MCF 10A (cell line): ENCODE results near the gene OSBPL3. TPM values are rescaled to one million over a fixed set of nuclear protein-coding genes. Genes with fewer than 3 reads are reported as not detected.

Experiments
- BruUV-seq: library from RNA; stranded (reverse); fragments of 400-500 nt; replicated peaks from 2 replicates; lab custom pipeline; 2021; lab: Mats Ljungman, UMichigan
- CTCF ChIA-PET: fragments of 300-600 bp; sonication (Branson Sonifier 250); formaldehyde crosslinking; extraction: SDS; loops from one replicate; lab custom pipeline; 2021; ENCODE audit warnings: antibody characterized with exemption, inconsistent platforms; lab: Yijun Ruan, JAX
- POLR2A ChIA-PET: fragments of 300-600, 350-650 bp; sonication (Branson Sonifier 250); formaldehyde crosslinking; extraction: SDS; loops from one replicate; lab custom pipeline; 2020; ENCODE audit warnings: antibody characterized with exemption, inconsistent platforms; lab: Yijun Ruan, JAX
- DNase-seq: peaks from one replicate; pipeline ENCODE4 v3.0.0-alpha.2; 2018; ENCODE audit not compliant: unreplicated experiment
- H3K27ac Mint-ChIP-seq: one replicate; pipeline ENCODE4 v1.8.0; 2022; ENCODE audit warnings: mild to moderate bottlenecking, low read depth, mixed read lengths; ENCODE audit not compliant: unreplicated experiment
- H3K27me3 Mint-ChIP-seq: one replicate; pipeline ENCODE4 v1.8.0; 2022; ENCODE audit warnings: mixed read lengths; ENCODE audit not compliant: insufficient read depth, unreplicated experiment
- H3K36me3 Mint-ChIP-seq: one replicate; pipeline ENCODE4 v1.8.0; 2022; ENCODE audit warnings: mild to moderate bottlenecking, moderate library complexity, mixed read lengths; ENCODE audit not compliant: insufficient read depth, unreplicated experiment
- H3K4me1 Mint-ChIP-seq: one replicate; pipeline ENCODE4 v1.8.0; 2022; ENCODE audit warnings: mixed read lengths; ENCODE audit not compliant: insufficient read depth, unreplicated experiment
- H3K4me3 Mint-ChIP-seq: one replicate; pipeline ENCODE4 v1.8.0; 2022; ENCODE audit warnings: mild to moderate bottlenecking, moderate library complexity, mixed read lengths; ENCODE audit not compliant: unreplicated experiment
- H3K9me3 Mint-ChIP-seq: one replicate; pipeline ENCODE4 v1.8.0; 2022; ENCODE audit warnings: mixed read lengths; ENCODE audit not compliant: unreplicated experiment
- intact Hi-C: fragments of 100-400 bp; cut with micrococcal nuclease; formaldehyde crosslinking; loops from 2 replicates; pipeline ENCODE4 v1.14.1; 2022
- total RNA-seq: library from RNA; stranded (reverse); gene quantifications from 2 replicates; pipeline ENCODE4 v1.2.3, GENCODE V29; 2022
- TF ChIP-seq, protein P1 (sequence below): fragments of 200-600 bp; IDR thresholded peaks from one replicate; pipeline ENCODE4 v1.8.0; 2022; ENCODE audit warnings: antibody characterized with exemption, mild to moderate bottlenecking; ENCODE audit not compliant: unreplicated experiment

Gene OSBPL3
- total RNA-seq, 1 experiment from 2014 or later, result 33.8 TPM

DNA sequence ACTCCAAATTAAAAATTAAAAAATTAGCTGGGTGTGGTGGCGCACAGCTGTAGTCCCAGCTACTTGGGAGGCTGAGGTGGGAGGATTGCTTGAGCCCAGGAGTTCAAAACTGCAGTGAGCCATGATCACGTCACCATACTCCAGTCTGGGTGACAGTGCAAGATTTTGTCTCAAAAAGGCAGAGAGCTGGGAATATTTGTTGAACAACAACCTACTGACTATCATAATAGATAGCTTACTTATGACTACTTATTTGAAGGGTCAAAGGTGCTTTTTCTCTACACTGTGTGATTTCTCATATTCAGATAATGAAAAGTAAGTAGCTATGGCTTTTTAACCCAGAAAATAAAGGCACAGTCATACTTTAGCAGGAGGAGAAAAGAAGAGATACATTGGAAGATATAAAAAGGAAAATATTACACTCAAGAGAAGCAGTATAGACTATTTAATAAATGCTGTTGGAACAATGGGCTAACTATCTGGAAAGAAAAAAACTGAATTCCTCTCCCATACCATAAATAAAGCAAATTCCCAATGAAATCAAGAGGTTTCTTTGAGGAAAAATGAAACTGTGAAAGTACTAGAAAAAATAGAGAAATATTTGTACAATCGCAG is 229.4 kb downstream of the OSBPL3 start:
- ChIA-PET CTCF (interaction anchor here (1.1 kb wide), 1 partner anchor 28 kb away, joined by 3 read pairs; no protein-coding TSS in a partner anchor), POLR2A (interaction anchor here (0.9 to 3.1 kb wide), 2 partner anchors 9 to 216 kb away, joined by 5 to 14 read pairs; no protein-coding TSS in a partner anchor)
- H3K27ac Mint-ChIP-seq, result no peak overlapping the region
- no peaks in the 10 kb centered on the region for H3K27me3 Mint-ChIP-seq
- peaks cover 11% of the 10 kb centered on the region for H3K4me1 Mint-ChIP-seq
- TF ChIP-seq, protein P1, sequence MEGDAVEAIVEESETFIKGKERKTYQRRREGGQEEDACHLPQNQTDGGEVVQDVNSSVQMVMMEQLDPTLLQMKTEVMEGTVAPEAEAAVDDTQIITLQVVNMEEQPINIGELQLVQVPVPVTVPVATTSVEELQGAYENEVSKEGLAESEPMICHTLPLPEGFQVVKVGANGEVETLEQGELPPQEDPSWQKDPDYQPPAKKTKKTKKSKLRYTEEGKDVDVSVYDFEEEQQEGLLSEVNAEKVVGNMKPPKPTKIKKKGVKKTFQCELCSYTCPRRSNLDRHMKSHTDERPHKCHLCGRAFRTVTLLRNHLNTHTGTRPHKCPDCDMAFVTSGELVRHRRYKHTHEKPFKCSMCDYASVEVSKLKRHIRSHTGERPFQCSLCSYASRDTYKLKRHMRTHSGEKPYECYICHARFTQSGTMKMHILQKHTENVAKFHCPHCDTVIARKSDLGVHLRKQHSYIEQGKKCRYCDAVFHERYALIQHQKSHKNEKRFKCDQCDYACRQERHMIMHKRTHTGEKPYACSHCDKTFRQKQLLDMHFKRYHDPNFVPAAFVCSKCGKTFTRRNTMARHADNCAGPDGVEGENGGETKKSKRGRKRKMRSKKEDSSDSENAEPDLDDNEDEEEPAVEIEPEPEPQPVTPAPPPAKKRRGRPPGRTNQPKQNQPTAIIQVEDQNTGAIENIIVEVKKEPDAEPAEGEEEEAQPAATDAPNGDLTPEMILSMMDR, result no peak
- DNase-seq, result no peak
- BruUV-seq, result no TSS peak
- peaks cover 6% of the 10 kb centered on the region for H3K36me3 Mint-ChIP-seq
- intact Hi-C loops, result no loop called here
- H3K4me3 Mint-ChIP-seq, result no peak overlapping the region
- H3K9me3 Mint-ChIP-seq, result no peaks in the 10 kb centered on the region

DNA sequence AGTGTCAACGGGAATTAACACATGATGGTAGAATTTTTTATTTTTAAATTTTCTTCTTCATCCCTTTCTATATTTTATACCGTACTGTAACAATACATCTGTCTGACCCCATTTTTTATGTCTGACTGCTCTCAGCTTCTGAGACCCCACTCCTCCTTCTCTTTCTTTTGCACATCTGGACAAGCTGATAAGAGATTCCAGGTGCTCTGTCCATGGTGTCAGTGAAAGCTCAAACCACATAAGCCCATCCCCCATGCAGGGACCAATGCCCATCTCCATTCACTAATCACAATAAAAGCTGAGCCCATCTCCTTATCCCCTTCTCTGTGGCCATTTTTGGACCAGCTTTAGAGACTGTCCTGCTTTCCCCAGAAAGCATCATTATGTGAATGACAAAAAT is 231.5 kb downstream of the OSBPL3 start:
- peaks cover 6% of the 10 kb centered on the region for H3K36me3 Mint-ChIP-seq
- no peak overlapping the region for H3K4me3 Mint-ChIP-seq
- TF ChIP-seq, protein P1, result no peak
- ChIA-PET POLR2A (interaction anchor here (0.7 to 1.0 kb wide), 2 partner anchors 174 to 208 kb away, joined by 3 to 4 read pairs; no protein-coding TSS in a partner anchor), CTCF (interaction anchor here (0.7 to 2.0 kb wide), 2 partner anchors 10 to 64 kb away, joined by 3 to 5 read pairs; no protein-coding TSS in a partner anchor)
- no peaks in the 10 kb centered on the region for H3K9me3 Mint-ChIP-seq
- intact Hi-C loops, result no loop called here
- peaks cover 4% of the 10 kb centered on the region for H3K4me1 Mint-ChIP-seq
- H3K27ac Mint-ChIP-seq, result no peak overlapping the region
- DNase-seq, result no peak
- H3K27me3 Mint-ChIP-seq, result no peaks in the 10 kb centered on the region
- no TSS peak for BruUV-seq

Other genes with a start within 250 kb of the OSBPL3 start
- 41.6 and 46.1 TPM in 2 replicates for gene GSDME, start 222.7 kb downstream of the OSBPL3 start, total RNA-seq
- 368 and 448 TPM in 2 replicates for gene CYCS, start 145.1 kb upstream of the OSBPL3 start, total RNA-seq
- gene NPVF, start 248.3 kb upstream of the OSBPL3 start, total RNA-seq, result not detected in 2 replicates